Astrocyte of the cerebellum (primary cell): ENCODE measurements around the gene IFT88.

Experiments
- DNase-seq: peaks from one replicate; pipeline ENCODE4 v3.0.0-alpha.2; 2011; ENCODE audit warnings: low read depth
- H3K4me3 ChIP-seq: 2 replicates; pipeline ENCODE4 v1.5.1; 2011; ENCODE audit warnings: mild to moderate bottlenecking, low read depth, low read length, moderate library complexity
- CTCF ChIP-seq: IDR thresholded peaks from 2 replicates; pipeline ENCODE4 v1.5.1; 2012; ENCODE audit warnings: low read length, low read depth, moderate library complexity, mild to moderate bottlenecking; ENCODE audit errors: missing control alignments
- in situ Hi-C: cut with HindIII; loops from 2 replicates; pipeline ENCODE4 v1.10.0; 2017; ENCODE audit warnings: low sequenced_read_pairs

The IFT88 gene

GRCh38 chr13:20573636-20574035 lies 6.7 kb downstream of the IFT88 start:
- in situ Hi-C loops: no loop called here
- TF ChIP-seq CTCF: no peak
- no peak overlapping the region for H3K4me3 ChIP-seq
- DNase-seq: no peak

- in situ Hi-C loops: no loop called here
- H3K4me3 ChIP-seq: no peak overlapping the region
Measured at GRCh38 chr13:20579191-20579590, 12.2 kb downstream of the IFT88 start.

GRCh38 chr13:20580257-20580656 lies 13.3 kb downstream of the IFT88 start:
- in situ Hi-C loops: loop anchor here (10.0 kb wide), 1 partner anchor 85 kb away; no protein-coding TSS in a partner anchor
- H3K4me3 ChIP-seq: no peak overlapping the region
- DNase-seq: no peak
- TF ChIP-seq CTCF: no peak

More at GRCh38 chr13:20579191-20579590, 12.2 kb downstream of the IFT88 start:
- DNase-seq: no peak
- TF ChIP-seq CTCF: no peak

- TF ChIP-seq CTCF: no peak
- in situ Hi-C loops: loop anchor here (10.0 kb wide), 1 partner anchor 83 kb away; no protein-coding TSS in a partner anchor
- no peak for DNase-seq
- H3K4me3 ChIP-seq: no peak overlapping the region
Measured at GRCh38 chr13:20582026-20582425, 15.1 kb downstream of the IFT88 start.

- DNase-seq: no peak
- no peak overlapping the region for H3K4me3 ChIP-seq
- no peak for TF ChIP-seq CTCF
- in situ Hi-C loops: loop anchor here (10.0 kb wide), 1 partner anchor 81 kb away; no protein-coding TSS in a partner anchor
Measured at GRCh38 chr13:20583803-20584293, 16.9 kb downstream of the IFT88 start.

- H3K4me3 ChIP-seq: no peak overlapping the region
- TF ChIP-seq CTCF: no peak
- in situ Hi-C loops: loop anchor here (10.0 kb wide), 1 partner anchor 79 kb away; no protein-coding TSS in a partner anchor
- DNase-seq: no peak
Measured at GRCh38 chr13:20585371-20585770, 18.4 kb downstream of the IFT88 start.
